HTERT RPE-1 (cell line): ENCODE measurements around the gene ANKFN1.
"Not testable (repeated sequence)": the region's sequence is repeated elsewhere in the genome, so short reads cannot be mapped to it uniquely, and the experiment has no call there.

Experiments used
- in situ Hi-C: fragments of 300-500 bp; cut with MboI; formaldehyde crosslinking; loops from 4 replicates; pipeline ENCODE4 v1.14.3; 2020; ENCODE audit warnings: low sequenced_read_pairs

The ANKFN1 gene

DNA sequence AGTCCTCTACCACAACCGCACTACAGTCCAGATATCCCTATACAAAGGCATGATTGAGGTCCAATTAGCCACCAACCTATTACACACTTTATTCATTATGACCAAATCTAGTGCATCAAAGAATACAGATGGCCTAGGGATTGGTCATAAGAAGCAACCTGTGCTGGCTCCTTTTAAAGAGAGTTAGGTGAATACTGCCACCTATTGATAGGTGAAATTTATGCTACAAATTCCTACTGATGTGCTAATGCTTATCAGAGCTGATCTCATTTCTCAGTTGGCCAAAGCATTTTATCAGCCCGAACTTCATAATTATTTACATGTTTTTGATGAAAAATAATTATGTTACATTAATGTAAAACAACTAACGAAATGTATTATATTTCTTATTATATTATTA lies 166.3 kb downstream of the ANKFN1 start:
- in situ Hi-C loops: no loop called here

- in situ Hi-C loops: no loop called here
Observed at GRCh38 chr17:56320443-56320842, 167.2 kb downstream of the ANKFN1 start.

GRCh38 chr17:56322991-56323390 lies 169.7 kb downstream of the ANKFN1 start:
- in situ Hi-C loops: no loop called here

DNA sequence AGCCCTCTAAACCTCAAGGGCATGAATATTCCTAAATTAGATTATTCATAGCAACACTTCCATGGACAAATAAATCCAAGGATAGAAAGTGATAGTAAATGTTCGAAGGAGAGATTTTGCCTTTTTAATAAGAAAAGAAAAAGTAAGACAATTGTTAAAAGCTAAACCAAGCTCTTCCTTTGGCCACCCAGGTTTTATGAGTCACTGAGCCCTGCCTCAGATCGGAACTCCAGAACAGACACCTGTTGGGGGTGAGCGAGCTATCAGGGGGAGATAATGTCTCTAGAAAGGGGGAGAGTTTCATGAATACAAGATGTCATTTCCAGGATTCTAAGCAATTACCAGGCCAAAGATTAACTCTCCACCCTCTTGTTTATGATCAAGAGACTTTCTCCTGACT lies 171.4 kb downstream of the ANKFN1 start:
- in situ Hi-C loops: no loop called here

DNA sequence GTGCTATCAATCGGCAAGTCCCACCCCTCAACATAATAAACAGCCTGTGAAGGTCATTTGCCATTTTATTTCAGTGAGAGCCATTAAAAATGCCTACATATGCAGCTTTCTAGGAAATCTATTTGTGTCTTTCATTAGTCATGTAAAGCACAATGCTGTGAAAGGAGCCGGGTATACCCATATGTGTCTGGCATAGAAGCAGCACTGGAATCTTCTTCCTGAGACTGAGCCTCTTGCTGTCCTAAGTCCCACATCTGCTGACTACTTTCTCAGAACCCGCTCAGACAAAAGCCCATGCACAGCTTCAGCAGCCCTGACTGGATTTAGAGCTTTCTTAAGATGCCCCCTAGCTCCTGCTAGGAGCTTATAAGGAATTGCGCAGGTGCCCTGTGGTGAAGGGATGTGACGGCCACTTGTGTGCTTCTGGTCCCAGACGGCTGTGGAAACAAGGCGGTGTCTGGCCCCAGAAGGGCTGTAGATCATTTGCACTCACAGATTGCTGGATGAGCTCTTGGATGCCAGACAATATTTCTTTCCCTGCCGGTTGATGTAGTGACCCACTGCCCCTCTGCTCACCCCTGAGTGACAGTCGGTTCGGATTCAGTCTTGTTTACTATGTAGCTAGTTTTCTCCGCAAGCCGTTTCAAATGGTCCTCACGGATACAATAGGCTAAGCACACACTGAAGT lies 172.2 kb downstream of the ANKFN1 start:
- in situ Hi-C loops: no loop called here

- in situ Hi-C loops: no loop called here
Observed at GRCh38 chr17:56326001-56326359, 172.7 kb downstream of the ANKFN1 start.

- in situ Hi-C loops: no loop called here
Observed at GRCh38 chr17:56347639-56348038, 194.4 kb downstream of the ANKFN1 start.

GRCh38 chr17:56350592-56350991 lies 197.3 kb downstream of the ANKFN1 start:
- in situ Hi-C loops: no loop called here

- in situ Hi-C loops: no loop called here
Observed at GRCh38 chr17:56351675-56352074, 198.4 kb downstream of the ANKFN1 start.

DNA sequence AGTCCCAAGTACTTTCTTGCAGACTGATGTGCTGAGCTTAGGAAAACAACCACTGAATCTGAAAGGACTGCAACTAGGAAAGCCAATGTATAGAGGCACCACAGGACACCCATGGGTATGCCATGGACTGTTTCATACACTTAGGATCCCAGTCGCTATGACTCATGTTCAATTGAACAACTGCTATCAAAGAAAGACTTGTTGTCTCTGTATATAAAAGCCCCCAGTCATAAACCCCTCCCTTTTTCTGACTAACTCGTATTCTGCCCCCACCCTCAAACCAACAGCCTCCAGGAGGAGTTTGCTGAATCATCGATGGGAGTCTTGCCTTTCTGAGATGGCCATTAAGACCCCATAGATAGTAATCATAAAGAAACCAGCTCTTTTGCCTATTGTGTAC lies 205.4 kb downstream of the ANKFN1 start:
- in situ Hi-C loops: no loop called here

DNA sequence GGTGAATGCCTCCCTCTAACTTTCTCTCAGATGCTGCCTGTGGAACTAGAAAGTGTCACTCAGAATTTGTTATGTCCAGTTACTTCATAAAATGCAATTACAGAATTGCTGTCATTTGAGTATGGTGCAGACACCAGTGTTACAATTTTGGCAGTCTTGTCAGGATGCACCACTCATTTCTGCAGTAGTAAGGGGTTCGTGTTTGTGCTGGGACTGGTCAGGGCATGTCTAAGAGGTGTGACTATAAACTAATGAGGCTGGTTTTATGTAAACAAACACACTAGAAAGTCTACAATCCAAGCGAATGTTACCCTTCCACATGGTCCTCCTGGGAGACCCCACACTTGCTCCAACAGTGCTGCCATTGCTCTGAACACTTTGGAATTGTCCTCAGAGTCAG lies 206.2 kb downstream of the ANKFN1 start:
- in situ Hi-C loops: no loop called here

DNA sequence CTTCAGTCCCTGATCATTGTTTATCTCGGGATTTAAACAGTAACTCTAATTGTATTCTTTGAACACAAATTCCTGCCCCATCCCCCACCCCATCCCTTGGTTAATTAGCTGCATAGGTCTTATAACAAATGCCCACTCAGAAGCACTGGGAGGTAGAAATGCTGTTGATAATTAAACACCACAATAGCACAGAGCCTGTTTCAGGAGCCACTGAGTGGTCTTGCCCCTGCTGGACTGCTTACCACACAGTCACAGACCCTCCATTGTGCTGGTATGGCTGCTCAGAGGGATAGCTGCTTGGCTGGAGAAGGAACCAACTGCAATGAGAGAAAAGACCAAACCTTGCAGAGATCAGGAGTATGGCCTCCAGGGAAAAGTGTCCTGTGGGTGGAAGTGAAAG lies 214.1 kb downstream of the ANKFN1 start:
- in situ Hi-C loops: no loop called here

GRCh38 chr17:56373981-56374833 lies 220.9 kb downstream of the ANKFN1 start:
- in situ Hi-C loops: no loop called here

DNA sequence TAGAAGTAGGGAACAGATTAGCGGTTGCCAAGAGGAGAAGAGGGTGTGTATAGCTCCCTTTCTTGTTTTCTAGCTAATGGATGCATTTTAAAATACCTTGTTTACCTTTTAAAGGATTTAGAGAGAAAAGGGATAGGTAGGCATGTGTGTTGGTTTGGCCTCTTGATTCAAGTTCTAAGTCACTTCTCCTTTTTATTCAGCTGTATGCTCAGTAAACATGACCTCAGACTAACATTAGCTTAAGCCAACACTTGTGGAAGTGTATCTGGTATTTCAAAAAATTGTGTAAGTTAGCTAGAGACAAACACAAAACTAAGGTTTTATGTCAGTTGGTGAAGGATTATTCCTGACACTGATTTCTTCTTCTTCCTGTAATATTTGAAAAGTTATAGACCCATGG lies 236.1 kb downstream of the ANKFN1 start:
- in situ Hi-C loops: no loop called here

GRCh38 chr17:56392321-56392720 lies 239.0 kb downstream of the ANKFN1 start:
- in situ Hi-C loops: no loop called here

GRCh38 chr17:56393156-56393555 lies 239.9 kb downstream of the ANKFN1 start:
- in situ Hi-C loops: no loop called here

GRCh38 chr17:56395787-56396186 lies 242.5 kb downstream of the ANKFN1 start:
- in situ Hi-C loops: no loop called here

DNA sequence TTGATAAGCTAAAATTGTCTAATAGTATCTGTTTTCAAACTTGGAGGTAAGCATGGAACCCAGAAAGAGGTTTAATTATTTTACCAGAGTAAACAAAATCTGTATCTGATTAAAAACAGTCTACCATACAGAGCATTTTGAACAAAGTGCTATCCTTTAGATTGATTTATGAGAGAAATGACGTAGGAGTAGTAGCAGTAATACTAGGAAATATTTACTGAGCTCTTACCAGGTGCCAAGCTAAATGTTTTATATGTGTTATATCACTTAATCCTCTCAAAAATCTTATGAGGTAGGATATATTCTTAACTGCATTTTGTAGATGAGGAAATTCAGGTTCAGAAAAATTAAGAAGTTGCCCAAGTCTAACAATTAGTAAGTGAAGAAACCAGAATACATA lies 253.8 kb downstream of the ANKFN1 start:
- in situ Hi-C loops: no loop called here

DNA sequence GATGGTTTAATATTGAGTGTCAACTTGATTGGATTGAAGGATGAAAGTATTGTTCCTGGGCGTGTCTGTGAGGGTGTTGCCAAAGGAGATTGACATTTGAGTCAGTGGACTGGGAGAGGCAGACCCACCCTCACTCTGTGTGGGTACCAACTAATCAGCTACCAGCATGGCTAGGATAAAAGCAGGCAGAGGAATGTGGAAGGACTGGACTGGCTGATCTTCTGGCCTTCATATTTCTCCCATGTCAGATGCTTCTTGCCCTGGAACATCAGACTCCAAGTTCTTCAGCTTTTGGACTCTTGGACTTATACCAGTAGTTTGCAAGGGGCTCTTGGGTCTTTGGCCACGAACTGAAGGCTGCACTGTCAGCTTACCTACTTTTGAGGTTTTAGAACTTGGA lies 259.1 kb downstream of the ANKFN1 start:
- in situ Hi-C loops: not testable (repeated sequence)

DNA sequence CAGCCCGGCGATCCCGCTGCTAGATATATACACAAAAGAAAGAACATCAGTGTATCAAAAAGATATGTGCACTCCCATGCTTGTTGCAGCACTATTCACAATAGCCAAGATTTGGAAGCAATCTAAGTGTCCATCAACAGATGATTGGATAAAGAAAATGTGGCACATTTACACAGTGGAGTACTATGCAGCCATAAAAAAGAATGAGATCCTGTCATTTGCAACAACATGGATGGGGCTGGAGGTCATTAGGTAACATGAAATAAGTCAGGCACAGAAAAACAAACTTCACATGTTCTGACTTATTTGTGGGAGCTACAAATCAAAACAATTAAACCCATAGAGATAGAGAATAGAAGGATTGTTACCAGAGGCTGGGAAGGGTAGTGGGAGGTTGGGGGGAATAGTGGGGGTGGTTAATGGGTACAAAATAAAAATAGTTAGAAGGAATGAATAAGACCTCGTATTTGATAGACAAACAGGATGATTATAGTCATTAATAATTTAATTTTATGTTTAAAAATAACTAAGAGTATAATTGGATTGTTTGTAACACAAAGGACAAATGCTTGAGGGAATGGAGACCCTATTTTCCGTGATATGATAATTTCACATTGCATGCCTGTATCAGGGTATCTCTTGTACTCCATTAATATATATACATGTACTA lies 263.5 kb downstream of the ANKFN1 start:
- in situ Hi-C loops: no loop called here

DNA sequence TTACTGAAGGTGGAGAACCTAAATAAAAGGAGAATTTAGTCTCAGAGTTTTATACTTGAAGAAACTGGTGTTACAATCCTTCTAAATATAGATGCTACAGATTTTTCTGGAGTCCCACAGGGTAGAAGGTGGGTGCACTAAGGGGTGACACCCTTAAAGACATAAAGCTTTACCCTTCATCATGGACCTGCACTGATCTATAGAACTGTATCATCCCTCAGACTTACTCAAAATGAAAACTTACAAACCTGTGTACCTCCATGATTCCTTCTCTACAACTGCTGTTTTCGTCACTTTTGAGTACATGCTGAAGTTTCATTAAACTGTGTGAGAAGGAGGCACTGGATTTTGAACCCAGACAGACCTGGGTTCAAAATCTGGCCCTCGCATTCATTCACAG lies 270.7 kb downstream of the ANKFN1 start:
- in situ Hi-C loops: no loop called here

- in situ Hi-C loops: no loop called here
Observed at GRCh38 chr17:56424543-56425044, 271.3 kb downstream of the ANKFN1 start.
